ENCODE measurements around the gene TSNAXIP1. TPM values are rescaled to one million over a fixed set of nuclear protein-coding genes. Genes with fewer than 3 reads are reported as not detected.

Gene TSNAXIP1
- total and polyA plus RNA-seq, 9 of the 15 experiments (the other 6 are each of a cell fraction or from before 2014, with no cell fraction given), result 0.03 to 0.24 (median 0.11) TPM; not detected in 4

DNA sequence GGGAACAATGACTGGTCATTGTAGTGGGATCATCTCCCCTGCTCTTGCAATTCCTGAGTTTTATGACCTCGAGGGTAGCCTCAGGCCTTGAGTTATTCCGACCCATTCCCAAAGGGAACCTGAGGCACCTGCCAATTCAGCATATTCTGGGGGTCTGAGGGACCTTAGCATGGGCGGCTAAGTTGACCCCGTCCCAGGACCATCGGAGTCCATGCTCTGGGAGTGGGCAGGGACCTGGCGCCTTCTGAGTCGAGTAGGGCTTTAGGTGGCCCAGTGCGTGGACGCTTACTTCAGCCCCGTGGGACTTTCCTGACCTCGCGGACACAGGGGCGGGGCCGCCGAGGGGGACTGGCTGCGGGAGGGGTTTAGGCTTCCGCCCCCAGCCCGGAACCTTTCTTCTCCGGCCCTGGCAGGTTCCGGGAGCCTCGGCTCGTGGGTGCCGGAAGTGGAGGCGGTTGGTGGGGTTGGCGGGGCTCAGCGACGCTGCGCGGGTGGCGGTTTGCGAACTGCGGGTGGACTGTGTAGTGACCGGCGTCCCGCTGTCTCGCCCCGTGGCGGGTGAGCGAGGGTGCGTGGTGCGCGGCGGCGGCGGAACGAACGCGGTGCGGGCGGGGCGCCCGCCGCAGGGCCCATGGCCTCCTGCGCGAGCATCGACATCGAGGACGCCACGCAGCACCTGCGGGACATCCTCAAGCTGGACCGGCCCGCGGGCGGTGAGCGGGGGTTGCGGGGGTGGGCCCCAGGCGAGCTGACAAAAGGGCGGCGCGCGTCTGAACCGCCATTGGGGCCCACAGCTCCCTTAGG, 66.1 kb downstream of the TSNAXIP1 start, which contains the start of gene EDC4 (continued):
- TF ChIP-seq ESRRA (IDR thresholded peaks at IDR 0.05; ENCODE audit: borderline replicate concordance, low read depth) (peak; percentile 84; the same call in 1 of the 2 replicates), ZNF224 (CRISPR knock-in tag; IDR thresholded peaks at IDR 0.05) (peak; percentile 80; the same call in 1 of the 2 replicates), EP300 (IDR thresholded peaks at IDR 0.05; ENCODE audit: low read length) (peak; percentile 66), E2F4 (CRISPR knock-in tag; IDR thresholded peaks at IDR 0.05; ENCODE audit: low read depth) (no peak), SLC30A9 (CRISPR knock-in tag; IDR thresholded peaks at IDR 0.05) (no peak), ELF1 (tag; IDR thresholded peaks at IDR 0.05) (peak; percentile 71), ZNF699 (CRISPR knock-in tag; IDR thresholded peaks at IDR 0.05; ENCODE audit: insufficient replicate concordance) (no peak), CSDE1 (IDR thresholded peaks at IDR 0.05) (no peak), CAMTA2 (CRISPR knock-in tag; conservative IDR thresholded peaks at IDR 0.05) (no peak), RFX1 (IDR thresholded peaks at IDR 0.05) (no peak), ADNP (tag; IDR thresholded peaks at IDR 0.05) (no peak), ZNF717 (CRISPR knock-in tag; IDR thresholded peaks at IDR 0.05) (no peak), ATF6 (CRISPR knock-in tag; IDR thresholded peaks at IDR 0.05) (peak; percentile 87; the same call in 1 of the 2 replicates), HMG20B (CRISPR knock-in tag; IDR thresholded peaks at IDR 0.05) (no peak), POLR2G (IDR thresholded peaks at IDR 0.05; ENCODE audit: low read depth, low read length) (peak; percentile 96), FOS (IDR thresholded peaks at IDR 0.05; ENCODE audit: extremely low read depth, insufficient read length) (no peak)
- TF ChIP-seq, protein P1, sequence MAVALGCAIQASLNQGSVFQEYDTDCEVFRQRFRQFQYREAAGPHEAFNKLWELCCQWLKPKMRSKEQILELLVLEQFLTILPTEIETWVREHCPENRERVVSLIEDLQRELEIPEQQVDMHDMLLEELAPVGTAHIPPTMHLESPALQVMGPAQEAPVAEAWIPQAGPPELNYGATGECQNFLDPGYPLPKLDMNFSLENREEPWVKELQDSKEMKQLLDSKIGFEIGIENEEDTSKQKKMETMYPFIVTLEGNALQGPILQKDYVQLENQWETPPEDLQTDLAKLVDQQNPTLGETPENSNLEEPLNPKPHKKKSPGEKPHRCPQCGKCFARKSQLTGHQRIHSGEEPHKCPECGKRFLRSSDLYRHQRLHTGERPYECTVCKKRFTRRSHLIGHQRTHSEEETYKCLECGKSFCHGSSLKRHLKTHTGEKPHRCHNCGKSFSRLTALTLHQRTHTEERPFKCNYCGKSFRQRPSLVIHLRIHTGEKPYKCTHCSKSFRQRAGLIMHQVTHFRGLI (CRISPR knock-in tag; IDR thresholded peaks at IDR 0.05), result no peak
- TF ChIP-seq, protein P2, sequence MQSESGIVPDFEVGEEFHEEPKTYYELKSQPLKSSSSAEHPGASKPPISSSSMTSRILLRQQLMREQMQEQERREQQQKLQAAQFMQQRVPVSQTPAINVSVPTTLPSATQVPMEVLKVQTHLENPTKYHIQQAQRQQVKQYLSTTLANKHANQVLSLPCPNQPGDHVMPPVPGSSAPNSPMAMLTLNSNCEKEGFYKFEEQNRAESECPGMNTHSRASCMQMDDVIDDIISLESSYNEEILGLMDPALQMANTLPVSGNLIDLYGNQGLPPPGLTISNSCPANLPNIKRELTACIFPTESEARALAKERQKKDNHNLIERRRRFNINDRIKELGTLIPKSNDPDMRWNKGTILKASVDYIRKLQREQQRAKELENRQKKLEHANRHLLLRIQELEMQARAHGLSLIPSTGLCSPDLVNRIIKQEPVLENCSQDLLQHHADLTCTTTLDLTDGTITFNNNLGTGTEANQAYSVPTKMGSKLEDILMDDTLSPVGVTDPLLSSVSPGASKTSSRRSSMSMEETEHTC (IDR thresholded peaks at IDR 0.05), result no peak
- TF ChIP-seq, protein P3, sequence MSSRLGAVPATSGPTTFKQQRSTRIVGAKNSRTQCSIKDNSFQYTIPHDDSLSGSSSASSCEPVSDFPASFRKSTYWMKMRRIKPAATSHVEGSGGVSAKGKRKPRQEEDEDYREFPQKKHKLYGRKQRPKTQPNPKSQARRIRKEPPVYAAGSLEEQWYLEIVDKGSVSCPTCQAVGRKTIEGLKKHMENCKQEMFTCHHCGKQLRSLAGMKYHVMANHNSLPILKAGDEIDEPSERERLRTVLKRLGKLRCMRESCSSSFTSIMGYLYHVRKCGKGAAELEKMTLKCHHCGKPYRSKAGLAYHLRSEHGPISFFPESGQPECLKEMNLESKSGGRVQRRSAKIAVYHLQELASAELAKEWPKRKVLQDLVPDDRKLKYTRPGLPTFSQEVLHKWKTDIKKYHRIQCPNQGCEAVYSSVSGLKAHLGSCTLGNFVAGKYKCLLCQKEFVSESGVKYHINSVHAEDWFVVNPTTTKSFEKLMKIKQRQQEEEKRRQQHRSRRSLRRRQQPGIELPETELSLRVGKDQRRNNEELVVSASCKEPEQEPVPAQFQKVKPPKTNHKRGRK (tag; IDR thresholded peaks at IDR 0.05), result no peak

Measured in K562 (cell line).